Measurements from ENCODE around the gene ESYT1.

ESYT1 gene

DNA sequence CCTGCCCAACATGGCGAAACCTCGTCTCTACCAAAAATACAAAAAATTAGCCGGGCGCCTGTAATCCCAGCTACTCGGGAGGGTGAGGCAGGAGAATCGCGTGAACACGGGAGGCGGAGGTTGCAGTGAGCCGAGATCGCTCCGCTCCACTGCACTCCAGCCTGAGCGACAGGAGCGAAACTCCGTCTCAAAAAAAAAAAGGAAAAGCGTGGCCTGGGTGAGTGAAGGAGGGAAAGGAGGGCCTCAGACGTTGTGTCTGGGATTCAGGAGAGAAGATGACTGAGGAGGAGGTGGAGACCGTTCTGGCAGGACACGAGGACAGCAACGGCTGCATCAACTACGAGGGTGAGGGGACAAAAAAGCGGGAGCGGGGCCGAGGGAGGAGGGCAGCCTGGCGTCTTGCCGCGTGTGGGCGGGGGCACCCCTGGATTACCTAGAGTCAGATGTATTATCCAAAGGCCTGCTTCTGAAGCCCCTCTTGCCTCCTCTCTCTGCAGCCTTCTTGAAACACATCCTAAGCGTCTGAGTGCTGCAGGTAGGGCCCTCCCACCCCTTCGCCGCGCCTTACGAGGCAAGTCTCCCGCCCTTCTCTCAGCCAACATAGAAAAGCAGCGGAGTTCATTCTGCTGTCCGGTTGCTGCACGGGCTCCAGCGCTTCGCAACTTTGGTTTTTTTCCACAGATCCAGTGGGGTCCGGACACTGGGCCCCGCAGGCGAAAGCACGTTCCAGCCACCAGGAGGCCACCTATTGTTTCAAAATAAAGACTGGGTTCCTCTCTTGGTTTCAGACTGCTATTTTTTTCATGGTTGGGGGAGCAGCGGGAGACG, 29.3 kb downstream of the ESYT1 start:
- DNase-seq, result peak; percentile 48

GRCh38 chr12:56158029-56158925, 30.2 kb downstream of the ESYT1 start, which contains the start of gene MYL6:
Gene MYL6 (plus strand): TSS chr12:56158359. CDS start chr12:56158402, 43 bp downstream.
- DNase-seq, result peak; percentile 87

DNA sequence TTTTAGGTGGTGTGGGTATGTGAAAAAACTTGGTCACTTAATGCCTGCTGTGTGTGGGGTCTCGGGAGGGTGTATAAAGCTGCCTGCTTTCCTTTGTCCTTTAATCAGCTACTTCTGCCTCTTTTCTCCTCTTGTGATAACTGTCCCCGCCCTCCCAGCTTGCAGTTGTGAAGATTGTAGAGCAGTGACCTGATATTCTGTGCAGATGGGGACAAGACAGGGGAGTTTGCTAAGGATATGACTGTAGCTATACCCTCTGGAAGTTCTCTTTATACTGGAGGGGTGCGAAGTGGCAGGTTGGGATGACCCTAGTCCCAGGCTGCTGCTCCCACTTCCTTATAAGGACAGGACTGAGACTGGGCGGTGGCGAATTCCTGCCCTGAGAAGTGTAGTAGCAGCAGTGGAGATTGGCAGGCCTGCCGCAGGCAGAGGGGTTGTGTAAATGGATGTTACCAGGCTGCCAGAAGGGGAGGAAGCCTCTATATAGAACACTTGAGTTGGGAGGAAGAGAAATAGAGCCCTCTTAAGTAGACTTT, 30.9 kb downstream of the ESYT1 start:
- DNase-seq, result no peak

DNA sequence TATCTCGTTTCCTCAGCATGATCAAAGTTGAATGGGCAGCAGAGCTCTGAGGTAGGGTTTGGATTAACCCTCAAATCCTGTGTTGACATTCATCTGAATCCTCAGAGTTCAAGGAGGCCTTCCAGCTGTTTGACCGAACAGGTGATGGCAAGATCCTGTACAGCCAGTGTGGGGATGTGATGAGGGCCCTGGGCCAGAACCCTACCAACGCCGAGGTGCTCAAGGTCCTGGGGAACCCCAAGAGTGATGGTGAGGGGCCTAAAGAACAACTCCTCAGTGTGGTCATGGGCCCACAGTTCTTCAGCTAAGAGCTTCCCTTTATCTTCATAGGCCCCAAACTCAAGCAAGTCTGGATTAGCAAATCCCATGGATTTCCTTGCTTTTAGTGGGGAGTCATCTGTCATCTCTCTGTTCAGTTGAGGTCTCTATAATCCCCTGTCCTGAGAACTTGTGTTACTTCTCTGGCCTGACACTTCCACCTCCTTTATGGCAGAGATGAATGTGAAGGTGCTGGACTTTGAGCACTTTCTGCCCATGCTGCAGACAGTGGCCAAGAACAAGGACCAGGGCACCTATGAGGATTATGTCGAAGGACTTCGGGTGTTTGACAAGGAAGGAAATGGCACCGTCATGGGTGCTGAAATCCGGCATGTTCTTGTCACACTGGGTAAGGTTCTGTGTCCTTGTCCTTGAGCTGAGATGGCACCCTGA, 31.6 kb downstream of the ESYT1 start:
- no peak for DNase-seq

GRCh38 chr12:56160193-56160763, 32.2 kb downstream of the ESYT1 start:
- DNase-seq, result peak; percentile 66

GRCh38 chr12:56160894-56161689, 33.0 kb downstream of the ESYT1 start:
- no peak for DNase-seq

DNA sequence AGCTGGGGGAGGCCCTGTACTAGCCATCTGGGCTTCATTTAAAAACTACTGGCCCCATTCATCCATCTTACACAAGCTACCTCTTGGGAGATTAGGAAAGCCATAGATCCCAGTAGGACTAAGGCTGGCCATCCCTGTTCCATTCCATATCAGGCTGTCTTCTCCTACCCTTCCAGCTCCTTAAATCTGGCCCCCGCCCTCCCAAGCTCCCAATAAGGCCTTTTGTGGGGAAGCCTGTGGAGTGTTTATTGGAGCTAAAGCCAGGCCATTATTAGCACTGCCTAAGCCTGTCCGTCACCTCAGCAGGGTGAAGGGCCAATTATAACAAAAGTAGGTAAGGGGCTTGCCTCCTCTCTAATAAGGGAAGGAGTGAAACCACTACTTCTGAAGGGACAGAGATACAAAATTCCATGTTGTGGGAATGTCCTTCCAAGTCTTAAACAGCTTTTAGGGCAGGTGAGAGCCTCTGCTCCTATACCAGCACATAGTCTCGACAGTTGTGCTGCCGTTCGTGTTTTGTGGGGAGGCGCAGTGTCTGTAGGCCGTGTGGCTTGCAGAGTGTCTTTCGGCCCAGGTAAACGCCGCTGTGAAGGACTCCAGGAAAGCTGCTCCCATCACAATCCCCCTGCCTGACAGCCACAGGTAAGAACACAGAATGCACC, 33.8 kb downstream of the ESYT1 start:
- no peak for DNase-seq

- DNase-seq, result no peak
Observed at GRCh38 chr12:56162468-56163290, 34.6 kb downstream of the ESYT1 start.

DNA sequence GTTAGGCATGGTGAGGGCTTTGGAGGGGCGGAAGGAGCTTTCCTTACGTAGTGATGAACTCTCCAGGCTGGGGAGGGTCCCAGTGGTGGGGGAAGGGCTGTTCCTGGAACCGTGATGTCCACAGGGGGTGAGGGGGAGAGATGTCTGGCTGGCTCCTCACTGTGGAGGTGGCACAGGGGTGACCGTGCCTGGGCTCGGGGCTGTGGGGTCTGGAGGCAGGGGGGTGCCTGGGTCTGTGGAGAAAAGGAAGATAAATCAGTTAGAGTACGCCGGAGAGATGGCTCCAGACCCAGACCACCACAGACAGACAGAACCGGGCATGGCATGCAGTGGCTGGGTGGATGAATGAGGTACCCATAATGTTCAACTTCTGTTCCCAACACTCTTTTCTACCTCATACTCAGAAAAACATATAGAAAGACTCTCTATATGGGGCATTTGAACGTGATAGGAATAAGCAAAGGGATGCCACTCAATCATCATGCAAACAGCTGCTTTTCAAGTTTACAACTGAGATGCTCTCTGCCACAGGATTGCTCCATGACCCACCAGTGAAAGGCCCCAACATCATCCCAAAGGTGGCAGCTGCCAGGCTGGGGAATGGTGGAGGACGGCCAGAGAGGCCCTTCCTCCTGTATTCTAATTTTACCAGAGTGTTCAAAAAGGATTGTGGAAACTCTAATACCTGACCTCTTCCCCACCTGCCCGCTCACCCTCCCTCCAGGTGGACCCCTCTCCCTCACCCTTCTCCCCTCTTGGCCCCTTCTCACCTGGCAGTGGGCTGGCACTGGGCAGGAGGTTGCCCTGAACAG, 35.7 kb downstream of the ESYT1 start:
- DNase-seq, result no peak

DNA sequence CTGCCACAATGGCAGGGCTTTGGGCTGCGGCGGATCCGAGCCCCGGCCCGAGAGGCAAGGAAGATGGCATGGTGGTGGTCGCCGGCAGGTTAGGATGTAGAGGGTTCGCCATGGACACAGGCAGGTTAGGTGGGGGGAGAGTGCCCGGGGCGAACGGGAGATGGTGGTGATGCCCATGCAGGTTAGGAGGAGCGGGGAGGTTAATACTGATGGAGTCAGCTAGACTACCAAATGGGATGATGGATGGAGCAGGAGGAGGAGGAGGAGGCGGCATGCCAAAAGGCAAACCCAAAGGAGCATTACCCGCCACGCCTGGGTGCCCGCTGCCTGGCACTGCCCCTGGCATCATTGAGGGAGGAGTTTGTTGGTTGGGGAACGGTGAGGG, 36.3 kb downstream of the ESYT1 start:
- no peak for DNase-seq

GRCh38 chr12:56165369-56165768, 37.3 kb downstream of the ESYT1 start:
- no peak for DNase-seq

DNA sequence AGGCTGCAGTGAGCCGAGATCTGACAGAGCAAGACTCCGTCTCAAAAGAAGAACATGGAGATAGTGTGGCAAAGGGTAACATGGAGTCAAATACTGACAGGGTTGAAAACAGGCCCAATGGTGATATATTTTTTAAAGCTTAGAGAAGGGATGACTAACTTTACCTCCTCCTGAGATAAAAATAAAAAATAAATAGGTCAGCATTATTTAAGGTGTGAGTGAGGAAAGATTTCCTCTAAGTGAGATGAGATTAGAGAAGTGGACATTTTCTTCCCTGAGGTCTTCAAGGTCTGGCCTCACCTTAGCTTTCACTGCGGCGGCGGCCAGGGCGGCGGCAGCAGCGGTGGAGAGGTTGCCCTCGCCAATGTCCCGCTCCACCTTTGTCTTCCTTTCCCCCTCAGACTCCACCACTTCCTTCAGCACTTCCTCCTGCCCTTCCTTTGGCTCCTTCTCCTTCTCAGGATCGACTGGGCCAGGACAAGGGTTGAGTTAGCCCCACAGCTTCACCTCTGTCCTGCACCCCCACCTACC, 41.2 kb downstream of the ESYT1 start:
- no peak for DNase-seq

DNA sequence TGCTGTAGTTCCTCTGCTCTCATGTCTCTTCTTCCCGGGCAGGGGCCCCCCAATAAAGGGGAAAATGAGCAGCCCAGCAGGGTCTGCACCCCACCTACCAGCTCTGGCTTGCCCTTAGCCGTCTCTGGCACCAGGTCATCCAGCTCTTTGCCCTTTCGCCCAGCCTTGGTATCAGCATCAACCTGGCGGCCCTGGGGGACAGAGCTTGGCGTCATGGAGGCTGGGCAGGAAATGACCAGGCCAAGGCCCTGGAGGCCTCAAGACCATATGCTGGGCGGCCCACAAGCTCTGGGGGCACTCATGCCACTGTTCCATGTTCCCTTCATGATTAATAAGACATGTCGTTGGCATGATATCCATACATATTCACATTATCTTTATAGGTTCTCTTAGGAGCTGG, 44.8 kb downstream of the ESYT1 start:
- no peak for DNase-seq

DNA sequence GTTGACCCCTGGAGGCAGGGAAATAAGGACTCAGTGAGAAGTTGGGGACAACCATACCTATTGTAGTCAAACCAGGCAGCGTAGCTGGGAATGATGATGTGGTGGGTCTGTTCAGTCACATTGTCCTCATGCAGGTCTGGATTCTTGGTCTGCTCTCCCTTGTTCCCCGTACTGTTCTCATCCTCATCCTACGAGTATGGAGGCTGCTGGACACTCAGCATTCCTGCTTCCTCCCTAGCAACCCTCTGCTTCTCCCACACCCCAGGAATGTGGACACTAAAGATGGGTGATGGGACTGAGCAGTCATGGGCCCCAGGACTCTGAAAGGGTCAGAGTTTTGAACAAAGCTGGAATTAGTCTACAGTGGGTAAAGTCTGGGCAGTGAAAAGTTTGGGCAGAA, 50.3 kb downstream of the ESYT1 start:
- DNase-seq, result no peak

DNA sequence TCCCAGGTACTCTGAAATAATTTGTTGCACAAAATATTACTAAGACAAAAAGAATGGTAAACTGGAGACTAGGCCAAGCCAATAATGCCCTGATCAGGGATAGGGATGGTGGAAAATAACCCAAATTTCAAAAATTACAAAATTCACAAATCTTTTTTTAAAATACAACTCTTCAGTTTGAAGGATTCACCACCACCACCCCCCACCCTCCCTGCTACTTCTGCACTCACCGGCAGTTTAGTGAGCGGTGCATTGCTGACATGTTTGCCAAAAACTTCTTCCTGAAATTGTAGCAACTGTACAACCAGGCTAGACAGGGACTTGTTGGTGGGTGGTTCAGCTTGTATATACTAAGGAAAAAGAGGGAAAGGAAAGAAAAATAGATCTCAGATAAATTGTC, 58.9 kb downstream of the ESYT1 start:
- no peak for DNase-seq

- DNase-seq, result no peak
Observed at GRCh38 chr12:56188131-56188777, 60.2 kb downstream of the ESYT1 start.

DNA sequence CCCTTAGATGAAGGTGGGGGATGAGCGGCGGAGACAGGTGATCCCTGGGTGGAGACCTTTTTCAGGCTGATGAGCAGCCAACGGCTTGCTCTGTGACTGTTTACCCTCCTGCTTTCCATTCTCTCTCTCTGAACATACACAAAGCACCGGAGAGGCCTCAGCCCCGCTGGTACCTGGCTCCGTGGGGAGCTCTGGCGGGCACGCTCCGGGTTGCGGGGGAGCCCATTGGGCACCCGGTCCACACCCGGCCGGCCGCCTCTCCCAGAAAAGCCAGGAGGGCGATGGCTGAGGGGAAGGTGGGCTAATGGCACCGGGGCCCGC, 60.7 kb downstream of the ESYT1 start:
- no peak for DNase-seq

DNA sequence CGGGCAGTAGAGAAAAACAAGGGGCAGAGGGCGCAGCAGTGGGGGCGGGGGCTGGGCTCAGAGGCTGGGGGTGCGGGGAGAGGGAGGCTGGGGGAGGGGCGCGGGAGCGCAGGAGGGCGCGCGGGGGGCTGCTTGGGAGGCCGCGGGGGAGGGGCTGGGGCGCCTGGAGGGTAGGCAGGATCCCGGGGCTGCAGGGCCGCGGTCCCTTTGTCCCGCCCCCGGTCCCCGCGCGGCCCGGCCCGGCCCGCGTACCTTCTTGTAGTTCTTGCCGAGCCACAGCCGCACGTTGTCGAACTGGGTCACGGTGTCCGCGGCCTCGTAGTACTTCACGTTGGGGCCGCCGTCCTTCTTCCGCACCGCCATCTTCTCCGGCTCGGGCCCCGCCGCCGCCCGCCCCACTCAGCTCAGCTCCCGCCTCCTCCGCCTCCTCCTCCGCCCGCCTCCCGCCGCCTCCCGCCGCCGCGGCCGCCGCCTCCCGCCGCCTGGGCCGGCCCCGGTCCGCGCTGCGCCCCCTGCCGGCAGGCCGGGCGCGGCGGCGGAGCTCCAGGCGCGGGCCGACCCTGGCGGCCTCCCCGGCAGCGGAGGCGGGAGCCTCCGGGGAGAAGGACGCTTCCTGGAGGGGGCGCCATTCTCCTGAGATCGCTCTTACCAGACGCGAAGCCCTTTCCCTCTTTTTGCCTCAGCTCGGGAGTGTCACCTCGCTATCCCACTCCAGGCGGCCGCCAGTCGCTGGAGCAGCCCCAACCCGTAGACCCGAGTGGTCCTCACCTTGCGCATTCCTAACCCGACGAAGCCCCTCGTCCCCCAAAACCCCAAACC, 61.2 kb downstream of the ESYT1 start, which contains the start of gene SMARCC2:
Gene SMARCC2, minus strand, starts transcription at position 385 of the 819 bp plus-strand sequence. Its CDS starts 22 bp downstream, at position 363.
- DNase-seq, result peak; percentile 79

All from activated CD4-positive, alpha-beta T cell treated with anti-CD3 and anti-CD28 coated beads, Interleukin-2, amount 50 U/mL, for 1 hour (primary cell).